Renal cortex interstitium (tissue), 11 donors: ENCODE data around the gene HUNK. TPM values are rescaled to one million over a fixed set of nuclear protein-coding genes. Genes with fewer than 3 reads are reported as not detected.
A peak's percentile ranks its signal among the peaks of the same experiment; 100 is the strongest.
"Not testable (repeated sequence)": the region's sequence is repeated elsewhere in the genome, so short reads cannot be mapped to it uniquely, and the experiment has no call there.

Experiments used
- DNase-seq, 11 donors: peaks; one replicate each; pipeline ENCODE4 v3.0.0-alpha.2; 2013; ENCODE audit warnings: low read depth in 9 of 11, low spot score in 4 of 11; ENCODE audit errors: extremely low read depth in 1 of 11
- polyA plus RNA-seq, 3 donors: library from polyadenylated mRNA; unstranded; fragments of 120-200 nt; gene quantifications; one replicate each; pipeline ENCODE4 v1.2.1, GENCODE V29; 2013; ENCODE audit not compliant: insufficient read length in 3 of 3

The HUNK gene
- polyA plus RNA-seq, 3 donors: 19.4 to 19.6 (median 19.4) TPM

DNA sequence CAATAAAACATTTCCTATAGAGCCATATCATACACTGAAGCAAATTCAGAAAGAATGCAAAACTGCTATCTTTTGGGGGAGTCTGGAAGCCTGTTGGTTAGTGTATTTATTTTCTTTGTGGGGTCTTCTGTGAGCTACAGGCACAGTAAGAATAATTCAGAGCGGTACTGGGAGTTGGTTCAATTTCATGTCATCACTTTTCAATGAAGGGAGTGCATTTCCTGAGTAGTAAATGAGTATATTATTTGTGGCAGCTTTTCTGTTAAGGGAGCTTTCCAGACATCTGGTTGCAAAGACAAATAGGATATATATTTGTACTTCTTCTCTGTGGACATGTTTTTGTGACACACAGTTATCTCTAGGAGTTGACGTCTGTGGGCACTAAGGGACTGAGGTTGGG is 130.6 kb downstream of the HUNK start:
- no peak for DNase-seq

DNA sequence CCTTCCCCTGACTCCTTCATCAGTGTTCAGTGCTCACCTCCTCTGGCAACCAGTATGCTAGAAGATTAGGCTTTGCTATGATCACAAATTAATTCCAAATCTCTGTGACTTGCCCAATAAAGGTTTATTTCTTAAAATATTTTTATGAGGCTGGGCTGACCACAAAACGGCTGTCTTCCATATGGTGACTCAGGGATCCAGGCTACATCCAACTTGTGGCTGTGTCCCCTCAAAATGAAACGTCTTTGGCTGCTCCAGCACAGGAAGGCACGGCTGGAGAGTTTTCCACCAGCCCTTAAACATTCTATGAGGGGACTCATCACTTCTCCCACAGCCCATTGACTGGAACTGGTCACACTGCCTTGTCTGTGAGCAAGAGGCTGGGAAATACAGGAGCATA is 131.5 kb downstream of the HUNK start:
- no peak for DNase-seq

- DNase-seq: no peak
Observed at GRCh38 chr21:32007456-32007855, 134.6 kb downstream of the HUNK start.

- DNase-seq: no peak
Observed at GRCh38 chr21:32008714-32009113, 135.9 kb downstream of the HUNK start.

GRCh38 chr21:32009263-32009662 is 136.4 kb downstream of the HUNK start:
- DNase-seq: no peak

- DNase-seq: no peak
Observed at GRCh38 chr21:32015461-32016139, 142.8 kb downstream of the HUNK start.

DNA sequence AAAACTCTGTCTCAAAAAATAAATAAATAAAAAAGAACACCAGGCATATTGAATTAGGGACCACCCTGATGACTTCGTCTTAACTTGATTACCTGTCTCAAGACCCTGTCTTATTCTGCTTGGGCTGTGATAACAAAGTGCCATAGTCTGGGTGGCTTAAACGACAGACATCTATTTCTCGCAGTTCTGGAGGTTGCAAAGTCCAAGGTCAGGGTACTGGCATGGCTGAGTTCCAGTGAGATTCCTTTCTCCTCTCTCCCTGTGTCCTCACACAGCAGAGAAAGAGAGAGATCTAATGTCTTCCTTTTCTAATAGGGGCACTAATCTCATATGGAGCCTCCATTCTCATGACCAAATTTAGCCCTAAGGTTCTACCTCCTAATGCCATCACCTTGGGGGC is 145.6 kb downstream of the HUNK start:
- DNase-seq: no peak

DNA sequence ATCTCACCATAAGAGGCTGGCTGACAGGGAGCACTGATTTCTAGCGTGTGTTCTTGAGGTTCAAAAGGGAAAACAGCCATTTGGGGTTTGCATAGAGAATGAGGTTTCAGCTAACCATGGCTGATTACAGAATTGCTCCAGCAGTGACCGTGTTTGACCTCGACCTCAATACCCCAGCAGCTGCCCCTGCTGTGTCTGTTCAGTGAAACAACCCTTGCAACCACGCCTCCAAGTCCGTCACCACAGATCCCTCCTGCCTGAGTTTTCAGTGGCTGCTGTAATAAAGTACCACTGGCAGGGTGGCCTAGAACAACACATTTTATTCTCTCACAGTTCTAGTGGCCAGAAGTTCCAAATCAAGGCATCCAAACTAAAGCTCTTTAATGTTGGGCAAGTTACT is 147.7 kb downstream of the HUNK start:
- no peak for DNase-seq

DNA sequence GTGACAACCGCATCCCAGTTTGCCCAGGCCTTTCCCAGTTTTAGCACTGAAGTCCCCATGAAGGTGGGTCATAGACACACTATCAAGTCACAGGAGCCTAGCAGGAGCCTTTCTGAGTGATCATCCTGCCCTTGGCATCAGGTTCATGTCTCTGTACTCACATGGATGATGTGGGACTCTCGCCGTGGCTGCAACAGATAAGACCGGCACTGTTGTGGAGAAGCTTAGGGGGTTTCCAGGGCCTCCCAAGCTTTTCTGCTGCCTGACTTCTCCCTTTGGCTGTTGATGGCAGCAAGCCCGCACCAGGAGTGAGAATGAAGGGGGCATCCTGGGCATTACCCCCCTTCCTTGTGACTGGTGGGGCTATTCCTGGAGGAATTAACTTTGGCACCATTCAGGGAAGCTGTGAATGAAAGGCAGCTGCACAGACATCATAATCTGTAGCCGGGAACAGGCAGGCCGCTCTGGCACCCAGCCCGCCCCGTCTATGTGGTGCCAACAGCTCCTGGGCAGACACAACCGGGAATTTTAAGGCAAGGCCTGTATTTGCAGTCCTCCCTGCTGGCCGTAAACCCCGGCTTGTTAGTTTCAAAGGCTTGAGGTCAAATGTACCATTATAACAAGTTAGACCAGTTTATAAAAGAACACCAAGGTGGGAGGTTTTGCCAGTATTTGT is 148.6 kb downstream of the HUNK start:
- no peak for DNase-seq

DNA sequence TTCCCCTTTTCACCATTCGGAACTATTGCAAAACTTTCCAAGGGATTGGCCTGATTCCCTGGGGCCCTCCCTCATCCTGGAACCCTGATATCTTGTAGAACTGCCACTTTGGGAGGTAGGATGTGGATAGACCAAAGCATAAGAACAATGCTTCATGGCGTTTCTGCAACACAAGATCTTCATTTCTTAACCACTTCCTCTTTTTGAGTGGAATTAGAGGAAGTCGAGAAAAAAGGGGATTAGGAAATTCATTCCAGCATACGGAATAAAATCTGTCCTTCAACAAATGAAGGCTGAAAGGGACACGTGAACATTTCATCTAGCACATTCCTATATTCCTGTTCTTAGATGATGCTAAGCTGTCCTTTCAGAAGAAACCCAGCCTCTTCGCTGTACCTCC is 149.3 kb downstream of the HUNK start:
- no peak for DNase-seq

GRCh38 chr21:32030146-32030652 is 157.4 kb downstream of the HUNK start:
- no peak for DNase-seq

GRCh38 chr21:32034850-32035249 is 162.0 kb downstream of the HUNK start:
- DNase-seq: no peak

- DNase-seq: no peak
Observed at GRCh38 chr21:32035617-32036016, 162.8 kb downstream of the HUNK start.

DNA sequence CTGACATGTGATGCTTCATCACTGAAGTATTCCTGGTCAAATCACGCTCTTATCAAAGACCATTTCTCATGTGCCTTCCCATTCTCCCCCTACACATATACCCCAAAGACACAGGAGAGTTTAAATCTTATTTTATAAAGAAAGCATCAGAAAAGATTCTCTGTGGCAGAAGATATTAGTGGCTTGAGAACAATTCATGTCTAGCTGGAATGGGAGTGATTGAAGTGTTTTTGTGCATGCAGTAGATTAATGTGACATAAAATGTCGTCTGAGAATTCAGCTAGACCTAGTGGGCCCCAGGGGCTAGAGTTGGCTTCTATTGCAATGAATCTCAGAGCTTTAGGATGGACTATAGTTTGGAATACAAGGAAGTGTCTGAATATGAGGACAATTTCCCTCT is 163.9 kb downstream of the HUNK start:
- no peak for DNase-seq

DNA sequence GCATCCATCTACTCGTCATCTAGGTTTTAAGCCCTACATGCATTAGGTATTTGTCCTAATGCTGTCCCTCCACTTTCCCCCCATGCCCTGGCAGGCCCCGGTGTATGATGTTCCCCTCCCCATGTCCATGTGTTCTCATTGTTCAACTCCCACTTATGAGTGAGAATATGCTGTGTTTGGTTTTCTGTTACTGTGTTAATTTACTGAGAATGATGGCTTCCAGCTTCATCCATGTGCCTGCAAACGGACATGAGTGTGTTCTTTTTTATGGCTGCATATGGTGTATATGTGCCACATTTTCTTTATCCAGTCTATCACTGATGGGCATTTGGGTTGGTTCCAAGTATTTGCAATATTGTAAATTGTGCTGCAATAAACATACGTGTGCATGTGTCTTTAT is 165.9 kb downstream of the HUNK start:
- DNase-seq: not testable (repeated sequence)

DNA sequence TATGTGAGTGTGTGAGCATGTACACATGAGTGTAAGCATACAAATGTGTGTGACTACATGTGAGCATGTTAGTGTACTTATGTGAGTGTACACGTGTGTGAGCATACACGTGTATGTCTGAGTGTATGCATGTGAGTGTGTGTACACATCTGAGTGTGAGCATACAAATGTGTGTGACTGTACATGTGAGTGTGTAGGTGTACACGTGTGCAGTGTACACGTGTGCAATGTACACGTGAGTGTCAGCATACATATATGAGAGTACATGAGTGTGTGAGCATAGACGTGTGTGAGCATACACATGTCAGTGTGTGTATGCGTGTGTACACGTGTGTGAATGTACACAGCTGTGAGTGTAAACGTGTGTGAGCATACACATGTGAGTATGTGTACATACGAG is 170.6 kb downstream of the HUNK start:
- DNase-seq: no peak

GRCh38 chr21:32044205-32045180 is 171.7 kb downstream of the HUNK start:
- DNase-seq: peak in 5 of 11 donors; percentile 2 to 25 (median 7)

DNA sequence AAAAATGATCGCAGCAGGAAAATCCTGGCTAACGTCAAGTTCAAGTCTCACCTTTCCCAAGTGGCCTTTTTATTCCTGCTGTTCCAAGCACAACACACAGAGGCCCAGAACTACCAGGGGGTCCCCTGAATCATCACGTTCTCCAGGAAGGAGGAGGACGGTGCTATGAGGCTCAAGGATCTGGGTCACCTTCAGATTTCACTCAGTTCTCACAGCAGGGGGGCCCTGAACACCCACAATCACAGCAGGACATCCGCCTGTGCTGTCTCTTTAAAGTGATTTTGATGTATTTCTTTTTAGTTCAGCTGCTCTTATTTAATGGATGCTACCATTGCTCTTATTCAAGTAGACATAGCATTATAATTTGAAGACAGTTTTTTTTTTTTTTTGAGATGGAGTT is 173.4 kb downstream of the HUNK start:
- DNase-seq: no peak

DNA sequence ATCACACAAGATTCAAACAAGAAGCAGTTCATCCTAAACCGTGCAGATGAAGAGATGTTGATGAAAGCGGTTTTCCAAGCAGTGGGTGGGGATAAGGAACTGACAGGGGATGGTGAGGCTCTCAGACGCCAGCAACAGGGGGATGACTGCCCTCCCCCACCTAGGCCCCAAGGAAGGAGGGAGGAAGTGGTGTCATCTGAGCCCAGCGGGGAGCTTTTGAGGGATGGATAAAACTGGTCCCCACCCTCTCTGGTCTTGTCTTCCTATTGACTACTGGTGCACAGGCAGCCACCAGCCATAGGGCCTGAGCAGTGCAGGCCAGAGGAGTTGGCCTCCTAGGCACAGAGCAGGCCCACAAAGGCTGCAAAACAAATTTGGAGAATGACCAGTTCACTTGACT is 175.5 kb downstream of the HUNK start:
- no peak for DNase-seq
